Lower lobe of right lung (tissue), 2 donors: Measurements from ENCODE around the gene SLFN12L. TPM values are rescaled to one million over a fixed set of nuclear protein-coding genes. Genes with fewer than 3 reads are reported as not detected.
"Not testable (repeated sequence)": the region's sequence is repeated elsewhere in the genome, so short reads cannot be mapped to it uniquely, and the experiment has no call there.

Source experiments
- ATAC-seq, 2 donors: fragments of 200-7000 bp; cut with Tn5 transposase; one replicate each; pipeline ENCODE4 v1.9.1; 2020 to 2022; ENCODE audit warnings: mild to moderate bottlenecking in 2 of 2, moderate library complexity in 2 of 2
- DNase-seq: peaks from one replicate; pipeline ENCODE4 v3.0.0-alpha.2; 2020
- H3K27ac ChIP-seq: fragments of 200-600 bp; one replicate; pipeline ENCODE4 v1.8.0; 2022
- H3K27me3 ChIP-seq: fragments of 200-600 bp; one replicate; pipeline ENCODE4 v1.8.0; 2022; ENCODE audit warnings: low read depth
- H3K36me3 ChIP-seq: fragments of 200-600 bp; one replicate; pipeline ENCODE4 v1.8.0; 2022; ENCODE audit warnings: mild to moderate bottlenecking
- H3K4me1 ChIP-seq: fragments of 200-600 bp; one replicate; pipeline ENCODE4 v1.8.0; 2022
- H3K4me3 ChIP-seq: fragments of 200-600 bp; one replicate; pipeline ENCODE4 v1.8.0; 2022; ENCODE audit warnings: mild to moderate bottlenecking
- H3K9me3 ChIP-seq: fragments of 200-600 bp; one replicate; pipeline ENCODE4 v1.8.0; 2022
- intact Hi-C: fragments of 100-400 bp; cut with DNase I; formaldehyde crosslinking; loops from one replicate; pipeline ENCODE4 v1.11.0; 2022
- total RNA-seq: library from RNA; stranded (reverse); fragmentation: NEBNext Ultra II Directional; extraction: Animal tissue kit (Norgen Biotek cat#: 25700); gene quantifications from one replicate; pipeline ENCODE4 v1.2.1, GENCODE V29; 2021
- TF ChIP-seq, protein P1 (sequence below): fragments of 200-600 bp; IDR thresholded peaks from one replicate; pipeline ENCODE4 v1.8.0; 2022; ENCODE audit warnings: antibody characterized with exemption, mild to moderate bottlenecking
- donor health status: DM: no; HTN: yes; CAD: no; lungs with severe emphysema.

SLFN12L gene
- total RNA-seq, 1 donor from 2014 or later, result 4.0 TPM

DNA sequence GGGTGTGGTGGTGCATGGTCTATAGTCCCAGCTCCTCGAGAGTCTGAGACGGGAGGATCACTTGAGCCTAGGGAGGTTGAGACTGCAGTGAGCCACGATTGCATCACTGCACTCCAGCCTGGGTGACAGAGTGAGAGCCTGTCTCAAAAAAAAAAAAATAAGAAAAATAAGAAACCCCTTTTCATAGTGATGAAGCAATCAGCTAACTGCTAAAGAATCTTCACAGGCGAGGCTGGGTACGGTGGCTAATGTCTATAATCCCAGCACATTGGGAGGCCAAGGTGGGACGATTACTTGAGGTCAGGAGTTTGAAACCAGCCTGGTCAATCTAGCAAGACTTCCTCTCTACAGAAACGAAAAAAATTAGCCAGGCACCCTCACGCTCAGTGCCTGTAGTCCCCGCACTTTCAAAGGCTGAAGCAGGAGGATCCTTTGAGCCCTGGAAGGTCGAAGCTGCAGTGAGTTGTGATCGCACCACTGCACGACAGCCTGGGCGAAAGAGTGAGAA is 760 bp downstream of the SLFN12L start:
- Histone ChIP-seq H3K9me3 (no peaks in the 10 kb centered on the region), H3K27ac (peak overlapping the region; percentile 50), H3K4me1 (peaks cover 45% of the 10 kb centered on the region), H3K4me3 (peak overlapping the region; percentile 36), H3K36me3 (no peaks in the 10 kb centered on the region), H3K27me3 (no peaks in the 10 kb centered on the region)
- no peak for ATAC-seq
- intact Hi-C loops, result loop anchor here (10.0 kb wide), 1 partner anchor 222 kb away; no protein-coding TSS in a partner anchor
- TF ChIP-seq, protein P1, sequence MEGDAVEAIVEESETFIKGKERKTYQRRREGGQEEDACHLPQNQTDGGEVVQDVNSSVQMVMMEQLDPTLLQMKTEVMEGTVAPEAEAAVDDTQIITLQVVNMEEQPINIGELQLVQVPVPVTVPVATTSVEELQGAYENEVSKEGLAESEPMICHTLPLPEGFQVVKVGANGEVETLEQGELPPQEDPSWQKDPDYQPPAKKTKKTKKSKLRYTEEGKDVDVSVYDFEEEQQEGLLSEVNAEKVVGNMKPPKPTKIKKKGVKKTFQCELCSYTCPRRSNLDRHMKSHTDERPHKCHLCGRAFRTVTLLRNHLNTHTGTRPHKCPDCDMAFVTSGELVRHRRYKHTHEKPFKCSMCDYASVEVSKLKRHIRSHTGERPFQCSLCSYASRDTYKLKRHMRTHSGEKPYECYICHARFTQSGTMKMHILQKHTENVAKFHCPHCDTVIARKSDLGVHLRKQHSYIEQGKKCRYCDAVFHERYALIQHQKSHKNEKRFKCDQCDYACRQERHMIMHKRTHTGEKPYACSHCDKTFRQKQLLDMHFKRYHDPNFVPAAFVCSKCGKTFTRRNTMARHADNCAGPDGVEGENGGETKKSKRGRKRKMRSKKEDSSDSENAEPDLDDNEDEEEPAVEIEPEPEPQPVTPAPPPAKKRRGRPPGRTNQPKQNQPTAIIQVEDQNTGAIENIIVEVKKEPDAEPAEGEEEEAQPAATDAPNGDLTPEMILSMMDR, result no peak
- no peak for DNase-seq

DNA sequence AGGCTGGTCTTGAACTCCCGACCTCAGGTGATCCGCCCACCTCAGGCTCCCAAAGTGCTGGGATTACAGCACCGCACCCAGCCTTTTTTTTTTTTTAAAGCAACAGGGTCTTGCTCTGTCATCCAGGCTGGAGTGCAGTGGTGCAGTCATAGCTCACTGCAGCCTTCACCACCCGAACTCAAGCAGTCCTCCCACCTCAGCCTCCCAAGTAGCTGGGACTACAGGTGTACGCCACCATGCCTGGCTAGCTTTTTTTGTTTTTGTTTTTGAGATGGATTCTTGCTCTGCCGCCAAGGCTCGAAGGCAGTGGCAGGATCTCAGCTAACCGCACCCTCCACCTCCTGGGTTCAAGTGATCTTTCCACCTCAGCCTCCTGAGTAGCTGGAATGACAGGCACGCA is 2.1 kb downstream of the SLFN12L start:
- intact Hi-C loops, result loop anchor here (10.0 kb wide), 1 partner anchor 221 kb away; no protein-coding TSS in a partner anchor
- peak overlapping the region; percentile 36 for H3K4me3 ChIP-seq

DNA sequence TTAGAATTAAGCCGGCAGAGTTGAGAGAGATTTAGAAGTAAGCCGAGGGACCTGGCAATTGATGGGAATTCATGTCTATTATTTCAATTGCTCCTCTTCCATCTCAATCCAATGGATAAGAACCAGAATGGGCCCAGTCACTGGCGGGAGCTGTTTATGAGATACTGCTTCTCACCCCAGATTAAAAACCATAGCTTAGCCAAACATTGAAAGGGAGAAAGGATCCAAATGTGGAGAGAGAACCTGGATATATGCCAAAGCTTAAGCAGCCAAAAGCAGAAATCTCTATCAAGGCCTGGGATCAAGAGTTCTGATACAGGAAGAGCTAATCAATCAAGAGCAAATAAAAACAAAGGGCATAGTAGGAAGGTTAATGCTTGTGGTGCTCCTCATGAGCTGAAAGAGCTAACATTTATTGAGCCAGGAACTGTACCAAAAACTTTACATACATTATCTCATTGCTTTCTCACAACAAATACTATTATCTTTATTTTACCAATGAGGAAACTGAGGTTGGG is 2.8 kb downstream of the SLFN12L start:
- H3K4me1 ChIP-seq, result peaks cover 31% of the 10 kb centered on the region
- DNase-seq, result no peak
- no peak for ATAC-seq
- H3K4me3 ChIP-seq, result peak overlapping the region; percentile 36
- no peaks in the 10 kb centered on the region for H3K9me3 ChIP-seq
- H3K36me3 ChIP-seq, result no peaks in the 10 kb centered on the region
- H3K27me3 ChIP-seq, result no peaks in the 10 kb centered on the region
- no peak overlapping the region for H3K27ac ChIP-seq
- TF ChIP-seq, protein P1, result no peak
- intact Hi-C loops, result loop anchor here (10.0 kb wide), 1 partner anchor 220 kb away; no protein-coding TSS in a partner anchor

More for the DNA sequence above, 2.1 kb downstream of the SLFN12L start:
- H3K27ac ChIP-seq, result peak overlapping the region; percentile 21
- not testable (repeated sequence) for ATAC-seq, H3K9me3 ChIP-seq, DNase-seq, H3K36me3 ChIP-seq, H3K27me3 ChIP-seq
- peaks cover 38% of the 10 kb centered on the region for H3K4me1 ChIP-seq

DNA sequence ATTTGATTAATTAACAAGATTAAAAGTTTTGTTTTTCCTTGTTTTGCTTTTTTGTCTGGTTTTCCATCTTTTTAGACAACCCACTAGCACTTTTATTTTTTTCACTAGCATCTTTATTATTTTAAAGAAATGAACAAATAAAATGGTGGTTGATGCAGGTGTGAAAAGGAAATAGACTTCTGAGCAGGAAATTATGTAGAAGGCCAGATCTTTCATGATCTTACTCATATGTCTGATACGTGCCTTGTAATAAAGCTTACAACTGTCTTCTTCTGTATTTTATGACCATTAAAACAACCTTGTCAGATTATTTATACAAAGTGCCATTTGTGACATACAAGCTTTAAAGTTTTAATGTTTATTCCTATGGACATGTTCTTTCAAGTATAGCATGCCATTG is 6.3 kb downstream of the SLFN12L start:
- ATAC-seq (no peak), DNase-seq (no peak)
- Histone ChIP-seq H3K4me3 (no peak overlapping the region), H3K27me3 (no peaks in the 10 kb centered on the region), H3K27ac (no peak overlapping the region), H3K9me3 (no peaks in the 10 kb centered on the region), H3K4me1 (no peaks in the 10 kb centered on the region), H3K36me3 (no peaks in the 10 kb centered on the region)
- TF ChIP-seq, protein P1, result no peak
- intact Hi-C loops, result loop anchor here (10.0 kb wide), 1 partner anchor 216 kb away; no protein-coding TSS in a partner anchor

DNA sequence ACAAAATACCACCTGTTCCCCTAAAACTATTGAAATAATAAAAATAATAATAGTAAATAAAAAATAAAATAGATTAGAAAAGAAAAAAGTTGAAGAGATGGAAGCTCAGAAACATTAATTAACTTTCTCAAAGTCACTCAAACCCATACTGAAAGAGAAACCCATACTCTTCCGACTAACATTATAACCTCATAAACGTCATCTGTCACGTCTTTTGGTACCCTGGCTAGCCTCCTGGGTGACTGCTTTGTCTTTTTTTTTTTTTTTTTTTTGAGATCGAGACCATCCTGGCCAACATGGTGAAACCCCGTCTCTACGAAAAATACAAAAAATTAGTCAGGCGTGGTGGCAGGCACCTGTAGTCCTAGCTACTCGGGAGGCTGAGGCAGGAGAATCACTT is 7.6 kb downstream of the SLFN12L start:
- no peaks in the 10 kb centered on the region for H3K9me3 ChIP-seq
- no peak overlapping the region for H3K27ac ChIP-seq
- TF ChIP-seq, protein P1, result no peak
- no peak for ATAC-seq
- no peaks in the 10 kb centered on the region for H3K36me3 ChIP-seq
- no peak overlapping the region for H3K4me3 ChIP-seq
- no peaks in the 10 kb centered on the region for H3K27me3 ChIP-seq
- no peak for DNase-seq
- intact Hi-C loops, result loop anchor here (10.0 kb wide), 1 partner anchor 215 kb away; no protein-coding TSS in a partner anchor
- H3K4me1 ChIP-seq, result no peaks in the 10 kb centered on the region

DNA sequence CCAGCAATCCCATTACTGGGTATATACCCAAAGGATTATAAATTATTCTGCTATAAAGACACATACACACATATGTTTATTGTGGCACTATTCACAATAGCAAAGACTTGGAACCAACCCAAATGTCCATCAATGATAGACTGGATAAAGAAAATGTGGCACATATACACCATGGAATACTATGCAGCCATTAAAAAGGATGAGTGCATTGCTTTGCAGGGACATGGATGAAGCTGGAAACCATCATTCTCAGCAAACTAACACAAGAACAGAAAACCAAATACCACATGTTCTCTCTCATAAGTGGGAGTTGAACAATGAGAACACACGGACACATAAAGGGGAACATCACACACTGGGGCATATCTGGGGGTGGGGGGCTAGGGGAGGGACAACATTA is 8.2 kb downstream of the SLFN12L start:
- ATAC-seq, H3K36me3 ChIP-seq, H3K27ac ChIP-seq, H3K27me3 ChIP-seq, H3K4me3 ChIP-seq, H3K9me3 ChIP-seq, H3K4me1 ChIP-seq, intact Hi-C loops, DNase-seq: not testable (repeated sequence)
